HG02610 (cell line): ENCODE data around the gene NAALADL2.

Source experiments
- ATAC-seq: cut with Tn5 transposase; IDR thresholded peaks from one replicate; pipeline ENCODE4 v1.9.1; 2021; ENCODE audit warnings: mild to moderate bottlenecking, moderate library complexity; ENCODE audit not compliant: unreplicated experiment

The NAALADL2 gene

GRCh38 chr3:174959556-174960065, 100.5 kb downstream of the NAALADL2 start:
- no peak for ATAC-seq

GRCh38 chr3:174960898-174961297, 101.8 kb downstream of the NAALADL2 start:
- ATAC-seq: no peak

DNA sequence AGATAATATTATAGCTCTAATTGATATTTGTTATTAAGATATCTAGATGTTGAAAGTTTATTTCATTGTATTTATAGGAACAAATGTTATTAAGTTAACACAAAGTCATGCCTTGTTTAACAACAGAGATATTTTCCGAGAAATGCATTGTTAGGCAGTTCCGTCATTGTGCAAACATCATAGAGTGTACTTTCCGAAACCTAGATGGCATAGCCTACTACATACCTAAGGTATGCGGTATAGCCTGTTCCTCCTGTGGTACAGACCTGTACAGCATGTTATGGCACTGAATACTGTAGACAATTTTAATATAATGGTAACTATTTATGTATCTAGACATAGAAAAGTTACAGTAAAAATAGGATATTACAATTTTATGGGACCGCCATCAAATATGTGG, 114.3 kb downstream of the NAALADL2 start:
- ATAC-seq: no peak

DNA sequence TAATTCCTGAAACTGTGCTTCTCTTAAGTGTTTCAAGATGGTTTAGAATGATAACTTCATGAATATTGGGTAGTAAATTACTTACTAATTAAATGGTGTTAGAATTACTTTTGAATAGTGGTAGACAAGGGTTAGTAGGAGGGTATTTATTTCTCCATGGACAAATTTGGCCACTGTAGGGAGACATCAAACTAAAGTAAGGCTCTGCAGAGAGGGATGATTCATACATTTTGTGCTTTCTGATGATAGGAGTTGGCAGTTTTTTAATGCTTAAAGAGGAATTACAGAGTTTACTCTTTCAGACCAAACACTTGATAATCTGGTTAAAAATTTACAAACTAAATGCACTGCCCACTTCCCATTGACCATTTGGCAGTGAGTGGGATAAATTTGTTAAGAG, 127.6 kb downstream of the NAALADL2 start:
- ATAC-seq: no peak

GRCh38 chr3:175001091-175001490, 142.0 kb downstream of the NAALADL2 start:
- ATAC-seq: no peak

DNA sequence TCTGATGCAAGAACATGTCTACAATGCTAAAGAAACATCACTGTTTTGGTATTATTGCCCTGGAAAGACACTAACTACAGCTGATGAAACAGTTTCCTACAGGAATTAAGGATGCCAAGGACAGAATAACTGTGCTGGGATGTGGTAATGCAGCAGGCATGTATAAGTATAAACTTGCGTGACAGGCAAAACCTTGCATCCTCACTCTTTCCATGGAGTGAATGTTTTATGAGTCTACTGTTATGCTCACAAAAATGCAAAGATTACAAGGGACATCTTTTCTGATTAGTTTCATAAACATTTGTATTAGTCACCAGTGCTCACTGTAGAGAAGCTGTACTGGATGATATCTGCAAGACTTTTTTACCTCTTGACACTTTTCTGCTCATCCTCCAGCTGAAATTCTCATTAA, 143.6 kb downstream of the NAALADL2 start:
- no peak for ATAC-seq

DNA sequence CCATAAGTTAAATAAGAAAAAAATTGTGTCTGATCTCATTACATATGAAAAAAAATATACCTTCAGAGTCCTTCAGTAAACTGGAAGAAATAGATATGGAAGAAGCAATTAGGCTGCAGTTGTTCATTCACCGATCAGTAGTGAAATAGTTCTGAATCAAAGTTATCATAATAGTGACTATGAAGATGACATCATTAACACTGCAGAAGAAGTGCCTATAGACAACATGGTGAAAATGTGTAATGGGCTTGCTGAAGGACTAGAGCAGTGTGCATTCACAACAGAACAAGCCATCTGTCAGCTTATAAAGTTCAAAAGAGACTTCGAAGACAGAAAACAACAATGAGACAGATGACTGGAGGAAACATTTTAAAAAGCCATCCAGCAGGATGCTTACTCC, 144.5 kb downstream of the NAALADL2 start:
- no peak for ATAC-seq

DNA sequence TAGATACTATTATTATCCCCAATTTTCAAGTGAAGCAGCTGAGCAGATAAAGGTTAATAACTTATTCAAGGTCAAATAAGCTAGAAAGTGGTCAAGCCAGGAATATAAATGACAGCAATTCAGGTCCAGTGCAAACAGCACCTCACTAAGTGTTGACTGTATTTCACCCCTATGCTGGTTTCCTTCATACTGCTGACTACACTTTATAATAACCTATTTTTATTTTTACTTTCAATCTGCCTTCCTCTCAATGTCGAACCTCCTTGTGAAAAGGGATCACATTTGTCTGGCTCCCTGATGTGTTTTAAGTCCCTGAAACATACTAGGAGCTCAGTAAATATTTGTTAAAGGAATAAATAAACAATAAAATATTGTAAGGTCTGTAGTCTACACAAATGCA, 146.1 kb downstream of the NAALADL2 start:
- no peak for ATAC-seq

DNA sequence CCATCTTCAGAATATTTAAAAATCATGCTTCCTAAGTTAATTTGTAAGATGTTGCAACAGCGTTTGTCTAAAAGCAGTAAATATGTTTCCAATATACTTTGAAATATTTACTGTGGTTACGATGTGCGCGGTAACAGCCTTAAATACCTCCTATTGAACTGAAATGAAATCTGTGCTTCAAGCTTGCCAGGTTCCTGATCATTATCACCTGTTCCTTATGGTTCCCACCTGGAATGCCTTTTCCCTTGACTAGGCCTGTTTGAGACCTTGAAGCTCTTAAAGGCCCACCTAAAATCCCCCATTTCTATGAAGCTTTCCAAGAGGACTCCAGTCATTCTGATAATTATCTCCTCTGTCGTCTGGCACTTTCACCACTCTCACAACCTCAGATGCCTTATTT, 146.7 kb downstream of the NAALADL2 start:
- no peak for ATAC-seq

GRCh38 chr3:175007306-175007705, 148.2 kb downstream of the NAALADL2 start:
- no peak for ATAC-seq

DNA sequence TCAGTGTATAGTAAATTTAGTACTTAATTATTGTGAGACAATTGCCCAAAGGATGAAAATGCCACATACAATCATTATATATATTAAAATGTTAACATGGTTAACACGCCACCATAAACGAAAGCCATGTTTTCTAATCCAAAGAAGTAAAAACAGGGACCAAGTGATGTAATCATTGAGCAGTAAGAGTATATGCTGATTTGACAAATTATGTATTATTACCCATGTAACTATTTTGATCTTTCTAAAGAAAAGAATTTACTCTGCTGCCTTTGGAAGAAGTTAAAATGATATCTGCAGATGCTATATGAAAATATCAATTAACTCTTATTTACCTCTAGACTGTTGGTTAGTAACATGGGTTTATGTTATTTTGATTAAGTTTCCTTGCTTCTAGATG, 150.2 kb downstream of the NAALADL2 start:
- no peak for ATAC-seq

DNA sequence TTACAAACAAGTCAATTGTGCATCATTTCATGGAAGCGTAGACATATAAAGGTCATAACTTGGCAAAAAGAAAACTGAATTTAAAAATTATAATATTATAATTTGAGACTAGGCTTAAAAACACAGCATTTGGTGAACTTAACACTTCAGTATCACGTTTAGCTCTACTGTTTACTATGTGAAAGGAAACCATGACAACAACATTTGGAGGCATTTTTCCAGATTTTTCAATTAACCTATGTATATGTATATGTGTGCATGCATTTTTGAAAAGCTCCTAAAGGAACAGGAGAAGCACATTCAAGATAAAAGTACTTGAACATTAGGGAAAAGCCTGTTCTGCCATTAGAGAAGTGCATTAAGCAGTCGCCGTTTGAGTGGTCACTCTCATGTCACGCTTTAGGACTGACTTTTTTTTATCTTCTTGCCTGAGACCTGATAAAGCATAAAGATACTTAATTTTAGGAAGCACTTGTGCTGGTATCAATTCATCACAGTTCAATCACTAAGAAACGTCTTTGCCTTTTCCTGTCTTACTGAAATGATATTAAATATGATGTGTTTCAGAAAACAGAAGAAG, 156.0 kb downstream of the NAALADL2 start:
- no peak for ATAC-seq

DNA sequence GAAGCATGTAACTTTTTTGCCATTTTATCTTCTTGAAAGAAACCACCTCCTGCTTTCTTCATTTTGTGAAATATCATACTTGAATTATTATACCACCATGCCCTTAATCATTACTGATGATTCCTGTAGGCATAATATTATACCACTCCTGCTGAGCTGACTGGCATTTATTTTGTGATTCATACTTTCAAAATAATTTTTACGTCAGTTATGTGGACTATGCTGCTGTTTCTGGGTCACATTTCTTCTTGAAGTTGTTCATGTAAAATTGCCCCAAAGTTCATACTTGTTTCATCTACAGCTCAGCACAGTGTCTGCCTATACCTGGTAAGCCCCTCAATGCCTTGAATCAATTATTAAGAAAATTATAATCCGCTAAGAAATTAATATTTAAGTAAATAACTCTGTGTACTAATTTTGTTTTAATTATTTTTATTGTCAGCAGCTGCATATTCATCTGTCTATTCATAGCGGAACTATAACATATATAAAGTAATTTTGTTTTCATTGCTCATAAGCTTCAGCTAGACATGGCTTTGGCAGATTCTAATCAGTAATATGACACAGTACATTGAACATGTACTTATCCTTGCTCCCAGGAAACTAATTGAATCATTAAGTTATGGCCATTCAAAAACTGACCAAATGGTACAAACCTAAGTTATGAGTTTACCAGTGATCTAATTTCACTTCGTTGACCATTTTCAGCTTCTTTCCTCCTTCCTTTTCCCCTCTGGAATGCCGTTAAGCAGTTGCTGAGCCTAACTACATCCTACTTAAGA, 160.0 kb downstream of the NAALADL2 start:
- no peak for ATAC-seq

DNA sequence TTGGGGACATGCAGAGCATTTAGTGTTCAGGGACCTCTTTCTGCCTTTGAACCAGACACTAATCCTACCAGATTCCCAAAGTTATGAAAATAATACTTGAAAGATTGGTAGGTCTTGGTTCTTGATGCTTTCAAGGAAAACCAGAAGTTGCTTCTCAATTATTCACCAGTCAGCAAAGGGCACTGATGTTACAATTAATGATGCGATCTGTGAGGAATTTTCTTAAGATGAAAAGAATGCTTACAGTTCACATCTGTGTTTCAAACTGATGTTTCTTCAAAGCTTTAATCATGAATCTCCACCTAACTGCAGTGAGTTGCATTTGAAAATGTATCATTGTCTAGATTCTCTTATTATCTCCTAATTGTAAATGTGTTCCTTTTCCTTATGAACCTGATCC, 161.0 kb downstream of the NAALADL2 start:
- no peak for ATAC-seq

- no peak for ATAC-seq
Measured at GRCh38 chr3:175029828-175030227, 170.7 kb downstream of the NAALADL2 start.

DNA sequence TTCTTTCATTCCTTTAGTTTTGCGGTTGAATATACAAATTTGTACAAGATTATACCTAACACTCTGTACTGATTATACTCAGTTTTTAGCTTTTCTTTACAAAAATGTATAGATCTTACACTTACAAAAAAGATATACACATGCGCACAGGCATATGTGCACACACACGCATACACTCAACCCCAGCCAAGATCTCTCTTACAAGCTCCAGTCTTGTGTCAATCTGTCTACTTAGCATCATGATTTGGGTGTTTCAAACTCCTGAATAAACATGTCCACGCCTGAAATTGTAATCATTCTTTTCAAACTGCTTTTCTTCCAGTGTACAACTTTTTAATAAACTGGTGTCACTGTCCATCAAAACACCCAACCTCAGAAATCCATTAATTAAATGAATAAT, 180.7 kb downstream of the NAALADL2 start:
- no peak for ATAC-seq

GRCh38 chr3:175041369-175041768, 182.2 kb downstream of the NAALADL2 start:
- no peak for ATAC-seq

- ATAC-seq: no peak
Measured at GRCh38 chr3:175046601-175047000, 187.5 kb downstream of the NAALADL2 start.

- ATAC-seq: no peak
Measured at GRCh38 chr3:175047786-175048185, 188.7 kb downstream of the NAALADL2 start.

- ATAC-seq: no peak
Measured at GRCh38 chr3:175057401-175057800, 198.3 kb downstream of the NAALADL2 start.

DNA sequence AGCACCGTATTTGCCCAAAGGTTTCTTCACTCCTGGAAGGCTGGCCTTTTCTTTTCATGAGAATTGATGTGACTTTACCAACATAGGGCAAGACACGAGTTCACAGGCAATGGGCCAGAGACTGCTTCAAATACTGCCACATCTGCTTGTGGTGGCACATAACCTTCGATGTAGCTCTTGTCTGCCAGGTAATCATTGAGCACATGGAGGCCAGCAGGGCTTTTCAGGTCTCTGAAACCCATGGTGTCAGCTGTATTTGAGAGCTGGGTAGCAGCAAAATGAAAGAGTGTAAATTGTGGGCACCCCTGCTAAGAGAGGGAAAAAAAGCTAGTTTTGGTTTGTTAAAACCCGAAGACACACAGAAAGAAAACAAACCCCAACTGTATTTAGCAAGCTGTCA, 200.7 kb downstream of the NAALADL2 start:
- no peak for ATAC-seq

DNA sequence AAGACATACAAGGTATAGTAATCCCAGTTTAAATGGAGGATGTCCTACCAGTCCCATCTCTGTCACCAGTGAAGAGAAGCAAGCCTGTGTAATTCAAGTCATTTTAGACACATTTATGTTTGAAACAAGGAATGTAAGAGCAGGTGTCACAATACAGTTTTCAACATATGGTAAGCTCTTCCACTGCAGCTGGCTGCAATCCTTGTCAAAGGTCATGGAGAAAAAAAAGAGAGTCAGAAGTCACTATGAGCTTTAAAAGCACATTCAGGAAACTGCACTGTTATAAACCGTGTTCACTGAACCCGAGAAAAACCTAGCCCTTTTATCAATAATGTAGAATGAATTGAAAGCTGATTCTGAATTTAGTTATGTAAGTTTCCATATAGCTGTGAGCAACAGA, 206.4 kb downstream of the NAALADL2 start:
- no peak for ATAC-seq
